Measurements from ENCODE around the gene ZNF668. TPM values are rescaled to one million over a fixed set of nuclear protein-coding genes. Genes with fewer than 3 reads are reported as not detected.

Gene ZNF668
- total and polyA plus RNA-seq, 5 donors from 2014 or later, result 6.4 to 16.8 (median 7.7) TPM

GRCh38 chr16:31112711-31113110 lies 38.7 kb upstream of the ZNF668 start:
- H3K36me3 Mint-ChIP-seq, result peaks cover 5% of the 10 kb centered on the region
- Histone ChIP-seq H3K4me3 (ENCODE audit: low read depth, low read length) (no peak overlapping the region), H3K27ac (ENCODE audit: insufficient read depth, low read length, poor library complexity, severe bottlenecking) (no peak overlapping the region), H3K9me3 (ENCODE audit: control insufficient read depth in 2 of 2, low read length in 2 of 2) (no peaks in the 10 kb centered on the region), H3K27me3 (ENCODE audit: control insufficient read depth, insufficient read depth, low read length) (no peaks in the 10 kb centered on the region), H3K36me3 (ENCODE audit: control insufficient read depth, insufficient read depth, low read length) (peaks cover 9% of the 10 kb centered on the region), H3K4me1 (ENCODE audit: control insufficient read depth, insufficient read depth, low read length, poor library complexity, severe bottlenecking) (peaks cover 16% of the 10 kb centered on the region)
- H3K27ac Mint-ChIP-seq, result no peak overlapping the region
- DNase-seq (no peak), ATAC-seq (ENCODE audit: low read depth in 2 of 2) (no peak)
- H3K4me3 Mint-ChIP-seq, result peak overlapping the region in 1 of 4 donors; percentile 12
- no peaks in the 10 kb centered on the region for H3K27me3 Mint-ChIP-seq
- H3K4me1 Mint-ChIP-seq, result peaks cover 4 to 30% (median 12%) of the 10 kb centered on the region in 4 donors
- no peaks in the 10 kb centered on the region for H3K9me3 Mint-ChIP-seq

- H3K27ac ChIP-seq (ENCODE audit: insufficient read depth, low read length, poor library complexity, severe bottlenecking), result no peak overlapping the region
- ATAC-seq (ENCODE audit: low read depth in 2 of 2) (no peak), DNase-seq (no peak)
- H3K27me3 ChIP-seq (ENCODE audit: control insufficient read depth, insufficient read depth, low read length), result no peaks in the 10 kb centered on the region
- no peak overlapping the region for H3K4me3 ChIP-seq (ENCODE audit: low read depth, low read length)
- peaks cover 8 to 32% (median 13%) of the 10 kb centered on the region in 4 donors for H3K4me1 Mint-ChIP-seq
- H3K27ac Mint-ChIP-seq, result no peak overlapping the region
- H3K4me1 ChIP-seq (ENCODE audit: control insufficient read depth, insufficient read depth, low read length, poor library complexity, severe bottlenecking), result peaks cover 16% of the 10 kb centered on the region
- no peaks in the 10 kb centered on the region for H3K27me3 Mint-ChIP-seq
- peaks cover 9% of the 10 kb centered on the region for H3K36me3 ChIP-seq (ENCODE audit: control insufficient read depth, insufficient read depth, low read length)
- no peaks in the 10 kb centered on the region for H3K9me3 ChIP-seq (ENCODE audit: control insufficient read depth in 2 of 2, low read length in 2 of 2)
- H3K4me3 Mint-ChIP-seq, result peak overlapping the region in 3 of 4 donors; percentile 7 to 87 (median 44)
- H3K36me3 Mint-ChIP-seq, result peaks cover 5% of the 10 kb centered on the region
- H3K9me3 Mint-ChIP-seq, result no peaks in the 10 kb centered on the region
Observed at GRCh38 chr16:31111881-31112466, 37.9 kb upstream of the ZNF668 start.

- Histone ChIP-seq H3K9me3 (ENCODE audit: control insufficient read depth in 2 of 2, low read length in 2 of 2) (no peaks in the 10 kb centered on the region), H3K4me1 (ENCODE audit: control insufficient read depth, insufficient read depth, low read length, poor library complexity, severe bottlenecking) (peaks cover 18% of the 10 kb centered on the region), H3K27me3 (ENCODE audit: control insufficient read depth, insufficient read depth, low read length) (no peaks in the 10 kb centered on the region), H3K36me3 (ENCODE audit: control insufficient read depth, insufficient read depth, low read length) (peaks cover 9% of the 10 kb centered on the region), H3K4me3 (ENCODE audit: low read depth, low read length) (no peak overlapping the region), H3K27ac (ENCODE audit: insufficient read depth, low read length, poor library complexity, severe bottlenecking) (no peak overlapping the region)
- Mint-ChIP-seq H3K27ac (peak overlapping the region; percentile 31 to 48 (median 32)), H3K4me3 (peak overlapping the region; percentile 61 to 87 (median 86)), H3K27me3 (no peaks in the 10 kb centered on the region), H3K9me3 (peaks cover 0 to 1% (median 0%) of the 10 kb centered on the region in 7 donors), H3K36me3 (peaks cover 5% of the 10 kb centered on the region), H3K4me1 (peaks cover 8 to 32% (median 12%) of the 10 kb centered on the region in 4 donors)
- DNase-seq, result no peak
- no peak for ATAC-seq (ENCODE audit: low read depth in 2 of 2)
Observed at GRCh38 chr16:31110106-31111034, 36.3 kb upstream of the ZNF668 start.

GRCh38 chr16:31109622-31110021 lies 35.6 kb upstream of the ZNF668 start:
- Mint-ChIP-seq H3K4me3 (peak overlapping the region; percentile 86 to 90 (median 87)), H3K36me3 (peaks cover 5% of the 10 kb centered on the region), H3K27ac (peak overlapping the region in 2 of 3 donors; percentile 68 to 75), H3K27me3 (no peaks in the 10 kb centered on the region), H3K4me1 (peaks cover 8 to 32% (median 11%) of the 10 kb centered on the region in 4 donors), H3K9me3 (peaks cover 0 to 1% (median 0%) of the 10 kb centered on the region in 7 donors)
- Histone ChIP-seq H3K27ac (ENCODE audit: insufficient read depth, low read length, poor library complexity, severe bottlenecking) (no peak overlapping the region), H3K9me3 (ENCODE audit: control insufficient read depth in 2 of 2, low read length in 2 of 2) (no peaks in the 10 kb centered on the region), H3K4me1 (ENCODE audit: control insufficient read depth, insufficient read depth, low read length, poor library complexity, severe bottlenecking) (peaks cover 18% of the 10 kb centered on the region), H3K36me3 (ENCODE audit: control insufficient read depth, insufficient read depth, low read length) (peaks cover 9% of the 10 kb centered on the region), H3K27me3 (ENCODE audit: control insufficient read depth, insufficient read depth, low read length) (no peaks in the 10 kb centered on the region), H3K4me3 (ENCODE audit: low read depth, low read length) (no peak overlapping the region)
- no peak for DNase-seq
- no peak for ATAC-seq (ENCODE audit: low read depth in 2 of 2)

DNA sequence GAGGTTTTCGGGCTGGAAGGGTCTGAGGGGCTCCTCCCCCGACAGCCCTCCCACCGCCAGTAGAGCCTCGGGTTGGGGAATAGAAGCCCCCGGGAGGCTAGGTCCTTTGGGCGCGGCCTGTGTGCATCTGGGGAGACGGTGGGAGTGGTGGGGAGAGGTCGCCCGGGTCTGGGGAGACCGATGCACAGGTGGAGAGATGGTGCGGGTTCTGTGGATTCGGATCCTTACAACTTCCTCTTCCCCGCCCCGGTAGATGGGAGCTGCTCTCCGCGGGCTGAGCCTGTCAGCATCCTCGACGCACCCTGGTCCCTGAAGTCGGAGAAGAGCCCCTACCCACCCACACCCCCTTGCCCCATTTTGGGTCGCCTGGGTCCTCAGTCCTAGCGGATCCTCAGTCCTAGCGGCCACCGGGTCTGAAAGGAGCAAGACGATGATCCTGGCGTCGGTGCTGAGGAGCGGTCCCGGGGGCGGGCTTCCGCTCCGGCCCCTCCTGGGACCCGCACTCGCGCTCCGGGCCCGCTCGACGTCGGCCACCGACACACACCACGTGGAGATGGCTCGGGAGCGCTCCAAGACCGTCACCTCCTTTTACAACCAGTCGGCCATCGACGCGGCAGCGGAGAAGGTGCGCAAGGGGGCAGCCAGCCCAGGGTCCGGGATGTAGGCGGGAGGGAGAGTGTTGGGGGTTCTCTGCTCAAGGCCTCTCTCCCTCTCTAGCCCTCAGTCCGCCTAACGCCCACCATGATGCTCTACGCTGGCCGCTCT lies 34.9 kb upstream of the ZNF668 start:
- Mint-ChIP-seq H3K9me3 (peaks cover 0 to 1% (median 0%) of the 10 kb centered on the region in 7 donors), H3K27ac (peak overlapping the region in 2 of 3 donors; percentile 68 to 83), H3K27me3 (no peaks in the 10 kb centered on the region), H3K4me1 (peaks cover 8 to 30% (median 11%) of the 10 kb centered on the region in 4 donors), H3K4me3 (peak overlapping the region; percentile 86 to 90 (median 87)), H3K36me3 (peaks cover 5% of the 10 kb centered on the region)
- no peaks in the 10 kb centered on the region for H3K9me3 ChIP-seq (ENCODE audit: control insufficient read depth in 2 of 2, low read length in 2 of 2)
- H3K27ac ChIP-seq (ENCODE audit: insufficient read depth, low read length, poor library complexity, severe bottlenecking), result peak overlapping the region; percentile 63
- peaks cover 9% of the 10 kb centered on the region for H3K36me3 ChIP-seq (ENCODE audit: control insufficient read depth, insufficient read depth, low read length)
- peaks cover 18% of the 10 kb centered on the region for H3K4me1 ChIP-seq (ENCODE audit: control insufficient read depth, insufficient read depth, low read length, poor library complexity, severe bottlenecking)
- ATAC-seq (ENCODE audit: low read depth in 2 of 2) (no peak), DNase-seq (no peak)
- no peaks in the 10 kb centered on the region for H3K27me3 ChIP-seq (ENCODE audit: control insufficient read depth, insufficient read depth, low read length)
- H3K4me3 ChIP-seq (ENCODE audit: low read depth, low read length), result no peak overlapping the region

DNA sequence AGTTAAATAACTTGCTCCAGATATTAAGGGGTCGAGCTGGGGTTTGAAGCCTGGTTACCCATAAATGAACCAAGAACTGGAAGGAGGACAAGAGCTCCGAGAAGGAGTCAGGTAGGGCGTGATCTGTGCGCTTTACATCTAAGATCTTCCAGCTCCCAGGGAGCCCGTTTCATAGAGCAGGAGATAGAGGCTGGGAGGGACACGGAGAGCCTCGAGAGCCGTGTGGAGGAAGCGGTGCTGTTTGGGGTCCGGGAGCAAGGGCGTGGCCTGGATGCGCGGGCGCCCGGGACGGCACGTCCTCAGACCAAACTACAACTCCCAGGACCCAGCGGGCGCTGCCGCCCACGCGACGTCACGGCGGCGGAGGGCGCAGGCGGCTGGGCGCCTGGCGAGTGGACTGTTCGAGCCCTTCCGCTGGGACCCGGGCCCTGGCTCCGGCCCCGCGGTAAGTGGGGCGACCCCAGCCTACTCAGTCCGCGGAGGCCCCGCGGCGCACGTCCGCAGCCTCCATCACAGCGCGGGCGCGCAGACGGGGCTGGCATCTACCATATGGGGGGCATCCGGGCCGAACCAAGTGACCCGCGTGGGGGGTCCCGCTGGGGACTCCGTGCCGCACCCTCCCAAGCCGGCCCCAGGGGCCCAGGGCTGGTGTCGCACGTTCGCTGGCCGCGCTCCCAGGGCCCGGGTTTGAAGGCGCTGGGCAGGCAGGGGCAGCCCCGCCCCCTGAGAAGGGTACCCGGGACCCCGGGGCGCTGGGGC lies 34.2 kb upstream of the ZNF668 start, which contains the start of gene BCKDK:
TSS of gene BCKDK (plus strand) at position 352 of the 759 bp plus-strand sequence. CDS start 838 bp downstream, outside the sequence.
- ATAC-seq (ENCODE audit: low read depth in 2 of 2), result peak; percentile 71 to 72
- Histone ChIP-seq H3K9me3 (ENCODE audit: control insufficient read depth in 2 of 2, low read length in 2 of 2) (no peaks in the 10 kb centered on the region), H3K27ac (ENCODE audit: insufficient read depth, low read length, poor library complexity, severe bottlenecking) (peak within 1 kb of the TSS; percentile 63), H3K4me3 (ENCODE audit: low read depth, low read length) (peak within 1 kb of the TSS; percentile 69), H3K27me3 (ENCODE audit: control insufficient read depth, insufficient read depth, low read length) (no peaks in the 10 kb centered on the region), H3K36me3 (ENCODE audit: control insufficient read depth, insufficient read depth, low read length) (peaks cover 9% of the 10 kb centered on the region), H3K4me1 (ENCODE audit: control insufficient read depth, insufficient read depth, low read length, poor library complexity, severe bottlenecking) (peaks cover 18% of the 10 kb centered on the region)
- DNase-seq, result peak; percentile 47 to 79 (median 49)
- no peaks in the 10 kb centered on the region for H3K27me3 Mint-ChIP-seq
- peak within 1 kb of the TSS in 2 of 3 donors; percentile 83 to 87 for H3K27ac Mint-ChIP-seq
- H3K36me3 Mint-ChIP-seq, result peaks cover 5% of the 10 kb centered on the region
- H3K9me3 Mint-ChIP-seq, result peaks cover 0 to 1% (median 0%) of the 10 kb centered on the region in 7 donors
- peaks cover 8 to 27% (median 11%) of the 10 kb centered on the region in 4 donors for H3K4me1 Mint-ChIP-seq
- H3K4me3 Mint-ChIP-seq, result peak within 1 kb of the TSS; percentile 82 to 96 (median 89)

Measured in CD4-positive, CD25-positive, alpha-beta regulatory T cell (primary cell).